HG03342 (cell line): ENCODE data around the gene CCK.
"Not testable (repeated sequence)": the region's sequence is repeated elsewhere in the genome, so short reads cannot be mapped to it uniquely, and the experiment has no call there.

ENCODE experiments used
- ATAC-seq: cut with Tn5 transposase; IDR thresholded peaks from one replicate; pipeline ENCODE4 v1.9.1; 2021; ENCODE audit warnings: mild to moderate bottlenecking, moderate library complexity; ENCODE audit not compliant: unreplicated experiment

The CCK gene, protein sequence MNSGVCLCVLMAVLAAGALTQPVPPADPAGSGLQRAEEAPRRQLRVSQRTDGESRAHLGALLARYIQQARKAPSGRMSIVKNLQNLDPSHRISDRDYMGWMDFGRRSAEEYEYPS

DNA sequence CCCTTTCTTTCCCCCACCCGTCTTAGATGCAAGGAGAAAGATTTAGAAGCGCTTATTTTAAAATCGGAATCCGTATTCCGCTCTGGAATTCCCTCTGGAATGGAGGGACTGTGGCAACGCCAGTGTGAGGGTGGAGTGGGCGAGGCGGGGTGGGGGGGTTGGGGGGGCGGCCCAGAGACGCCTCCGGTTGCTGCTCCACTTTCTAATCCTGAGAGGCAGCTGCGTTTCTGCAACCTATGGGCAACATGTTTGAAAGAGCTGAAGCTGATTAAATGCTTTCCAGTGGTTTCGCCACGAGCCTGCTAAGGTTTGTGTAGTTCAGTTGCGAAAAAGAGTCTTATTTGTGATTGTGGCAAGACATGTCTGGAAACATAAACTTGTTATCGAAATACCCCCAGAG, at the start of gene CCK:
CCK (minus strand) TSS at position 101 of the 400 bp plus-strand sequence. CDS start 2,555 bp downstream, outside the sequence.
- no peak for ATAC-seq

DNA sequence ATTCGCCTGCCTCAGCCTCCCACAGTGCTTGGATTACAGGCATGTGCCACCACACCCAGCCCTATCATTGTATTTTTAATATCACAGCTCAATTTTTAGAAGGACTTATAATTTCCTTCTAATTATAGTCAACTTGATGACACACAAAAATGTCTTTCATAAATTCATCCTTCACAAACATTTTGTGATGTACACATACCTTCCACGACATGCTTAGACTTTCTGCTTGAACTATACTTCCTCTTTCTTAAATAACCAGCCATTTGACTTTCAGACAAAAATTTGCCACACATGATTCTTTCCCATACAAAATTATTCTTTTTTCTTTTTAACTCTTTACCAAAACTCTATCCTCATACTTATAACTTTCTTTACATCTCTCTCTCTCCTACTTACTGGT, 48.4 kb upstream of the CCK start:
- ATAC-seq = no peak

DNA sequence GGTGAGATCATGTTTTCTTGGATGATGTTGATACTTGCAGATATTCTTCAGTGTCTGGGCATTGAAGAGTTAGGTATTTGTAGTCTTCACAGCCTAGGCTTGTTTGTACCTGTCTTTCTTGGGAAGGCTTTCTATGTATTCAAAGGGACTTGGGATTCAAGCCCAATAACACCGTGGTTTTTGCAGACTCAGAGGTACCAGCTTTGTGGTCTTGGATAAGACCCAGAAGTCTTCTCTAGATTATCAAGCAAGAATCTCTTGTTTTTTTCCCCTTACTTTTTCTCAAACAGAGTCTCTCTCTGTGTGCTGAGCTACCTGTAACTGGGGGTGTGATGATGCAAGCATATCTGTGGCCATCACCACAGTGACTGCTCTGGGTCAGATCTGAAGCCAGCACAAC, 42.7 kb upstream of the CCK start:
- ATAC-seq = no peak

DNA sequence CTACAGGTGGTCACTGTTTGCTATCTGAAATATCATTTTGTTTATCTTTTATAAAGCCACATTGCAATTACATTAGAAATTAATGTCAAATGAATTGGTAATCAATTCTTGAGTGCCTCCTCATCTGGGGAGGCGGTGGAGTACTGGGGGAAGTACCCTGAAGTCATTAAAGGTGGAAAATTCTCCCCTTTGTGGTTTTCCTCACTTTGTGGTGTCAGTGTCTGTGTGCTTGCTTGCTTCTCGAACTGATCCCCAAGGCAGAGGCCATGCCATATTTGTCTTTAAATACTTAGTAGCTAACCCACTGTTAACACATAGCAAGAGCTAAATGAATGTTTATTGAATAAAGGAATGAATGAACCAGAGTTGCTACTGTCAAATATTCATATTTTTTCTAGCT, 40.5 kb upstream of the CCK start:
- no peak for ATAC-seq

DNA sequence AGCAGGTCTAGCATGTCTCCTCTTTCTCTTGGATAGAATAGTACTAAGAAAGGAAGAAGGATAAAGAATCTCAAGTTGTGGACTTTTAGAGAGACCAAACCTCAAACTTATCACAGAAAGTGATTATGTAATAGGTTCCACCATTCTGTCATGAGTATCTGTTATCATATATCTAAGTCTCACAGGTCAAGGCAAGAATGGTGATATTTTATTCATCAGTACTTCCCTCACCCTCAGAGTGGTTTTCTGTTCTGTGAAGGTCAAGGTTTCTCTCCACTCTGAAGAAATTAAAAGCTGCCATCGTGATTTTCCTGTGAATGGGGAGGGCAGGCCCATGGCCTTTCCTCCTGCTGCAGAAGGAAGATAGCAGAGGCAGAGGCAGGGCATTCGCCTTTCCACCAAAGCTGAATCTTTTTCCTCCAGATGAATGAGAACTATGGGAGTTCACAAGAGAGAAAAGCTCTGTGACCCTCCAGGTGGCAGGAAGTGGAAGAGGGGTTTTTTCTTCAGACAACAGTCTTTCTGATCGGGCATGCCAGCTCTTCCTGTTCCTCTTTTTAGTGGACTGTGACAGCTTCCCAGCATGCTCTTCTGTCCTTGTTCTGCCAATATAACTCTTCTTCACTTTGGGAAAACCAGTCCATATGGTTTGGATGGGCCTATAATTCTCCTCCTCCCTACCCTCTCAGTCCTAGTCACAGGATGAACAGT, 37.1 kb upstream of the CCK start:
- ATAC-seq = no peak

DNA sequence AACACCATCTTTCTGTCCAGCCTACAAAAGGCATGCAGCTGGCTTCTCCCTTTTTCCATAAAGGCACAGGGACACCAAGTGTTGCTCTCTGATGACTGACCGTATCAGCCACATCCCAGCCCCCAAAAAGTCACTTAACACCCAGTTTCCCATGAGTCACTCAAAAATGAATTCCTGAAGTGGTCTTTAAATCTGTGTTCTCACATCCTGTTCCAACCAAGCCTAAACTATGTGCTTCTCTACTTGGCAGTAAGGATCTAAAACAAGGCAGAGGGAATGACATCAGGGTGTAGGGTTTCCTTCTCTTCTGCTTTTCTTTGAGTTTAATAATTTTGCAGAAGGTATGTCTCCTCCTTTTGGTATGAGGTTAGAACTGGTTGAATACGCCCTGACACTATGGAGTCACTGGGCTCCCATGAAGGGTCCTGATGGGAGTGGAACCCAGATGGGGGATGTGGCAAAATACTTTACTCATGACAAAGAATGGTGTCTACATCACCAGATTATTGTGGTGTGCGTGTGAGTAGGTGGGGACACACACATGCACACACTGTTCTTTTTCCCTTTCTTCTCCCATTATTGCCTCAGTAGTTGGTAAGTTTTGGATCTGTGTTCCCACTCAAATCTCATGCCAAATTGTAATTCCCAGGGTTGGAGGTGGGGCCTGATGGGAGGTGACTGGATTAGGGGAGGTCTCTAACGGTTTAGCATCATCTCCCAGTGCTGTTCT, 35.6 kb upstream of the CCK start:
- ATAC-seq = no peak

DNA sequence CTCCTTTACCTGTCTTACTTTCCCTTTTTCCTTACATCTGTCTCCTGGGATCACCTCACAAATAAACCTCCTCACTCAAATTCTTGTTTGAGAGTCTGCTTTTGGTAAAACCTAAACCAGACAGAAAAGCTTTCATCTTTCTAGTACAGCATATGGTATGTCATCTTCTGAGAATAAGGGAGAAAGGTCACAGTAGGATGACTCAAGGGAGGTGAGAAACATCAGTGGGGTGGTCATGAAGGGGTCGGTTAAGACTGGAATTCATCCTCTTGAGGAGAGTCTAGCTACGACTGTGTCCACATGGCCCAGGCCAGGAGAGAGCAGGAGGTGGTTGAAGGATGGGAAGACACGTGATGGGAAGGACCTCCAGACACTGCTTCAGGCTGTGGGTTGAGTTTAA, 34.8 kb upstream of the CCK start:
- no peak for ATAC-seq

DNA sequence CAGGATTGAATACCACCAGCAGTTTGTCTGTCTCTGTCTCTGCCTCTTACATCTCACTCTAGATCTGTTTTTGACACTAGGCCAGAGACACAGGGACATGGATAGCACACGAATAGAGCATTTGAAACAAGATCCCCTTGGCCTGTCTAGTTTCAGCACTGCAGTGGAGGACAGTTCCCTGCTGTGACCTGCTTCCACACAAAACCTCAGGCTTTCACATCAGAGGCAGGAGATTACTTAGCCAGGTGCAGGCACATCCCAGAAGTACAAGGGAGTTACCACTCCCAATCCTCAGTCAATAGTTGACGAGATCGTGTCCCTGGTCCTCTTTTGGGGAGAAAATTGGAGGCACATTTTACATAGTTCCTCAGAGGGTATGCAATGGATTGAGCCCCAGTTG, 34.0 kb upstream of the CCK start:
- ATAC-seq = no peak

DNA sequence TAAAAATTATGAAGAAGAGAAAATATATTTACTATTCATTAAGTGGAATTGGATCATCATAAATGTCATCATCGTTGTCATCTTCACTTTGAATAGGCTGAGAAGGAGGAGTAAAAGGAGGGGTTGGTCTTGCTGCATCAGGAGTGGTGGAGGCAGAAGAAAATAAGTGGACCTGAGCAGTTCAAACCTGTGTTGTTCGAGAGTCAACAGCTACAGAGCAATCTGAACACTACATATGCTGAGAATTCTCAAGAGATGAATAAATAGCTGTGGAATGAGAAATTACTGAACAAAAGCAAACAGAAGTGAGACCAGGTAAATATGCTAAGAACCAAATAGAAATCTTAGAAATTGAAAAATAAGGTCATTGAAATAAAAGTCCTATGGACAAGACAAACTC, 32.3 kb upstream of the CCK start:
- no peak for ATAC-seq

DNA sequence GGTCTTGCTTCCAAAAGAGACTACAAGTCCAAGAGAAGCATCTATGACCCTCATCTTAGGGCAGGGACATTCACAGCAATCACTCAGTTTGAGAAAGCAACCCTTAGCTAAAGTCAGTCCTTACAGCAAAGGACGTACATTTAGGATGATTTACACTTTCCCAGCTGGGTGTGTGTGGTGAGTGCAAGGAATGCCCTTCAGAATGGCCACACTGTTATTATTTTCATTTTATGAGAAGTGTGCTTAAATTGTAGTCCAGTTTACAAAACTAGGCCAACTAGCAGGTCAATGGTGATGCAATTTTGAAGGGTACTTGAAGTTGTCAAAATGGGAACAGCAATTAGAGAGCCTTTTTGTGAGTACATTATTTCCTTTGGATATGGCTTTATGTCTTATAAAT, 26.0 kb upstream of the CCK start:
- ATAC-seq = no peak

DNA sequence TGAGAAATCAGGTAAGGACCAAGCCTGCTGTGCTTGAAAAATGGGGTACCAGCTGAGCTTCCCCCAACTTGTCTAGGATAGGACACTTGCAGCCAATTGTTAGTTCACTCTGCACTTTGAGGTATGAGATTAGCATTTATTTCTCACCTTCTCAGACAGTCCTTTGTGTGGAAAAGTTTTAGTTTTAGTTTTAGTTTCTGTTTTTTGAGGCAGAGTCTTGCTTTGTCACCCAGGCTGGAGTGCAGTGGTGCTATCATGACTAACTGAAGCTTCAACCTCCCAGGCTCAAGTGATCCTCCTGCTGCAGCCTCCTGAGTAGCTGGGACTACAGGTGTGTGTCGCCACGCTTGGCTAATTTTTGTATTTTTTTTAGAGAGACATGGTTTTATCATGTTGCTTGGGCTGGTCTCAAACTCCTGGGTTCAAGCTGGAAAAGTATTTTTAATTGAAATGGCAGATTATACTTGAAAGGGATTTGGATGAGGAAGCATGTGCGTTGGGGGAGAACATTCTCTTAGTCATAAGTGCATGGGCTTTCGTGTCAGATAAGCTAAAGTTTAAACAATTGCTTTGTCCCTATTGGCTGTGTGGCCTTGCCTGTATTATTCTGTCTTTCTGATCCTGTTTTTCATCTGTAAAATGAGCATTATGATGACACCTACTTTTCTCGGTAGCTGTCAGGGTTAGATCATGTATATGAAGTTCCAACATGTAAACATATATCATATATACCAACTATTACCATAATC, 25.2 kb upstream of the CCK start:
- peak; percentile 71 for ATAC-seq

DNA sequence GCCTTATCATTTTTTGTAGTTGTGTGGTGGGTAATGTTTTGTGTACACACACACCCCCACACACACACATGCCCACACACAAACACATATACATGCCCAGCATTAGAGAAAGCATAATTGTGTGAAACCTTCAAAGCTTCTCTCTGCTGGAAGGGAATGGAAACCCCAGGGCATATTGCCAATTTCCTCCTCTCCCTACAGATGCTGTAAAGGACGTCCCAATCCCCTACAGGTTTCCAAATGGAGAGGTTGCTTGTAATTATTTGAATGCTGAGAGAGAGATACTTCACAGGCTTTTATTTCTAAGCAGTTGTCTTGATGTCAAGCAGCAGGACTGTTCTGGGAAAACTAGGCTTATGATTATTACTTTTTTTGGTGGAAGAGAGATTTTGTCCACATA, 23.0 kb upstream of the CCK start:
- ATAC-seq = no peak

DNA sequence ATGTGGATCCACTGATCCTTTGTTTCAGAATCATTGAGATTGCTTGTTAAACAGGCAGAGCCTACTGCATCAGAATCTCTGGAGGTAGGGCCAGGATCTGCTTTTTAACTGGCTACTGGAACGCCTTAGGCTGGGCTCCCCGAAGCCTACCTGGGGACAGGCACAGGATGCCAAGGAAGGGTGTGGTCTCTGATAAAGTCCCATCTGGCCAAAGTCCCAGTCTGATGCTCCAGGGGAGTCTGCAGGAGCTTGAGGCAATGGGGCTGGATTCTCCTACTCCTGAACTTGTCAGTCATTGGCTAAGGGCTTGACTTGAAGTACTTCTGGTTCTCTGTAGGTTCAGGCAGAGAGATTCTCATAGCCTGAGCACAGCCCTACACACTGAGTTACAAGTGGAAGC, 22.4 kb upstream of the CCK start:
- no peak for ATAC-seq

DNA sequence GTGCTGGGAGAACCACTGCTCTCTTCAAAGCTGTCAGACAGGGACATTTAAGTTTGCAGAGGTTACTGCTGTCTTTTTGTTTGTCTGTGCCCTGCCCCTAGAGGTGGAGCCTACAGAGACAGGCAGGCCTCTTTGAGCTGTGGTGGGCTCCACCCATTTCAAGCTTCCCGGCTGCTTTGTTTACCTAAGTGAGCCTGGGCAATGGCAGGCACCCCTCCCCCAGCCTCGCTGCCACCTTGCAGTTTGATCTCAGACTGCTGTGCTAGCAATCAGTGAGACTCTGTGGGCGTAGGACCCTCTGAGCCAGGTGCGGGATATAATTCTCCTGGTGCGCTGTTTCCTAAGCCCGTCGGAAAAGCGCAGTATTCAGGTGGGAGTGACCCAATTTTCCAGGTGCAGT, 21.4 kb upstream of the CCK start:
- not testable (repeated sequence) for ATAC-seq

DNA sequence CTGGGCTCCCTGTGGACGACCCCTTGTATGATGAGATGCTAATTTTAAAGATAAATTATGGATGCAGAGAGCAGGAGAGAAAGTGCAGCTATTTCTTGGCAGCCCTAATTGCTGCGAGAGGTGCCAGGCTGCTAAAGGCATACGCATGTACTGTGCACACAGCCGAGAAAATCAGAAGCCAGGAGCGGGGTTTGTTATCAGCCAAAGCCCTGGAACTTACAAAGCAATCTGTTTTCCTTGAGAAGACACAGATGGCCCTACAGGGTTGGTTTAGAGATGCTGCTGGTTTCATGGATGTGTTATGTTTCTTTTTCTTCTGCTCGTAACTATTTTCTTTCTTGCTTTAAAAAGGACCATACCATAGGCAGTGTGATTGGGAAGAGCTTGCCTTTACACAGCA, 11.7 kb upstream of the CCK start:
- no peak for ATAC-seq

DNA sequence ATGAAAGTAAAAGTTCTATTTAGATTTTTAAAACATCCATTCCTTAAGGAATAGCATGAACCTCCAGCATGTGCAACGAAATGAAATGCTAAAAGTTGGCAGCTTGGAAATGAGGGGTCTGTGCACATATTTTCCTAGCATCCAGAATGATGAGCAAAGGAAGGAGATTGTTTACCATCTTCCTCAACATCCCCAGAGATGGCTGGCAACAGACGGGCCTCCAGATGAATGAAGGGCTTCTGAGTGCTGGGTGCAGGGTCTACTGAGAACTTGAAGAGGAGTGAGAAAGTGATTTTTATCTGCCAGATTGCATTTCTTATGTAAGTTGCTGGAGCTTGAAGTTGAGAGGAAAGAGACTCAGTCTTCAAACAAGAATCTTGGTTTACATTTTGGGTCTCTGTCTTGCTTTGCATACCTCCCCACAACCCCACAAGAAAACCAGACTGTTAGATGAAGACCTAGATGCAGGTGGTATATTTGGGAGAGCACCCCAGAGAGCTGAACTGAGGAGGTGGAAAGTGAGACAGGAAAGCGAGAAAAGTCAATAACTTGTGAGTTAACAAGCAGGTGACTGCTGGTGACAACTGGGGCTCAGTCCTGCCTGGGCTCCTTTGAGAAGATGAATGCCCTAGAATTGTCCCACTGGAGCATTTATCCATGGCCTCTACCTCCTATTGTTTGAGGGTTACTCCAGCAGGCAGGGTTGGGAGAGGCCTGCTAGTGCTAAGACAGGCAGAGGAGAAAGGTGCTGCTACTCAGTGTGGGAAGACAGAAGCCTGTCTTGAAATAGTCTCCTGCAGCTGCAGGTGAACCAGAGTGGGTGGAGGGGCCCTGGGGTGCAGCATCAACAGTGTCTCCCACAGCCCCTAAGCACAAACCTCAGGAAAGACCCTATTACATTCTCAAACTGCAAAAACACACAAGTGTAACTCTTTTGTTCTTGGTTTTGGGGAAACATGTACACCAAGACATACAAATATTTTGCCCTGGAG, 10.5 kb upstream of the CCK start:
- peak; percentile 76 for ATAC-seq

DNA sequence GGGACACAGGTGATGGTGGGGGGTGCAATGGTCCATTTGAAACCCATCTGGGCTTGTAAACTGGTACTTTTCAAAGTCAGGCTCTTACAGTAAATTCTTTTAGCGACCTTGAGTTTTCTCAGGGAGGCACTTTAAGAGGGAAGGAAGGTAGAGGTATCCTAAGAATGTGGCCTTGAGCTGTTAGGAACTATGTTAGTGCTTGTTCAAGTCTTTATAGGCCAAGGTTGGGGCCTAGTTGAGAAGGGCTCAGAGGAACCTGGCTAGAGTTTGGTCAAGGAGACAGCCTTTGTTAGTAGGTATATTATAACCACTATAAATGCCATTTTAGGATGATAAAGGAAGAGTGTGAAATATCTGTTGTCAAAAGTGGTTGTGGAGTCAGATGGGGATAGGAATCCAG, 9.2 kb upstream of the CCK start:
- no peak for ATAC-seq

DNA sequence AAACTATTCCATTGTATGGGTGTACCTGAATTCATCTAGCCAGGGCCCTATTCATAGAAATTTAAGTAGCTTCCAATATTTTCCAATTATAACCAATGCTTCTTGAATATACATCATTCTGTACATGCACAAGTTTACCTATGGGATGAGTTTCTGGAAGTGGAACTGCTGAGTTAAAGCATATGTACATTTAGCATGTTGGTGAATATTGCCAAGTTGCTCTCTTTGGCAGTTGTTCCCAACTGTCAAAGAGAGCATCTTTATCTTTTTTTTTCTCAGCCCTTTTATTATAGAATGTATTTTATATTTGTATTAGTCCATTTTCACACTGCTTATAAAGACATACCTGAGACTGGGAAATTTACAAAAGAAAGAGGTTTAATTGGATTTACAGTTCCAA, 8.3 kb upstream of the CCK start:
- no peak for ATAC-seq

DNA sequence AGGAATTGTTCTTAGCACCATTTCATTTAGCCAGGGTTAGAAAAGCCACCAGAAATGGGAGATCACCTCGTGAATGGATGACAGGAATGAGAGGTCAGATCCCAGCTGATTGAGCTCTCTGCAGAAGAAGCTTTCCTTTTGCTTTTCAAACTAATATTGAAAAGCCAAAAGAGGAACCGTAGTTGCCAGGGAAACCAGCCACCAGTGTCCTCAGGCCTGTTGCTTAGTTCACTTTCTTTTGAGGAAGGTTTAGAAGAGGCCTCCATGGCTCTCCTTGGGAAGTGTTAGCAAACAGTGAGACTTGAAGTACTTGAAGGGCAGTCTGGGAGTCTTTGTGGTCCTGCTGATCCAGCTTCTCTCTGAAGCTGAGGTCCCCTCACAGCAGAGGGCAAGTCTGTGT, 7.4 kb upstream of the CCK start:
- ATAC-seq = no peak

DNA sequence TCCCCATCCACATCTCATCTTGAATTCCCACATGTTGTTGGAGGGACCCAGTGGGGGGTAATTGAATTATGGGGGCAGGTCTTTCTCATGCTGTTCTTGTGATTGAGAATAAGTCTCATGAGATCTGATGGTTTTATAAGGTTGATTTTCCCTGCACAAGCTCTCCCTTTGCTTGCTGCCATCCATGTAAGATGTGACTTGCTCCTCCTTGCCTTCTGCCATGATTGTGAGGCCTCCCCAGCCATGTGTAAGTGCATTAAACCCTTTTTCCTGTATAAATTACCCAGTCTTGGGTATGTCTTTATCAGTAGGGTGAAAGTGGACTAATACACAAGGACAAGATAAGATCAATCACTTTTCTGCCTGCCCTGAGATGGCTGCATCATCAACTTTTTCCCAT, 5.8 kb upstream of the CCK start:
- no peak for ATAC-seq

DNA sequence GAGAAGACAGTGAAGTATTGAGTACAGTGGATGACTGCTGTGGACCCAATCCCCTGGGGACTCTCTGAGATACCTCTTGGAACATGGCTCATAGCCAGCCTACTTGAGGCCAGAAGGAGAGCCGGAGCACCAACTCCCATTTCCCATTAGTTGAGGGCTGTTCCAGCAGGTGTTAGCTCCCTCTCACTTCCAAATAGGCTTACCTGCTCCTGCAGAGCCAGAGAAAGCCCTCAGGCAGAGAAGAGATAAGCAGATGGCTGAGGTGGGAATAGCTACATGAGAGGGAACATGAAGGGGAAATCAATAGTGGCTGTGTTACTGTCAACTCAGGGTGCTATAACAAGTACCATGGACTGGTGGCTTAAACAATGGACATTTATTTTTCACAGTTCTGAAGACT, 4.6 kb upstream of the CCK start:
- ATAC-seq = no peak
